ENCODE data around the gene MAPK8.
A peak's percentile ranks its signal among the peaks of the same experiment; 100 is the strongest.

The MAPK8 gene

GRCh38 chr10:48423884-48424283 lies 117.4 kb downstream of the MAPK8 start:
- DNase-seq = no peak

GRCh38 chr10:48428896-48429295 lies 122.4 kb downstream of the MAPK8 start:
- DNase-seq = no peak

- DNase-seq = no peak
Measured at GRCh38 chr10:48429309-48429708, 122.8 kb downstream of the MAPK8 start.

- peak; percentile 19 for DNase-seq
Measured at GRCh38 chr10:48430402-48430993, 124.0 kb downstream of the MAPK8 start.

GRCh38 chr10:48431871-48432270 lies 125.4 kb downstream of the MAPK8 start:
- DNase-seq = peak; percentile 83

GRCh38 chr10:48437546-48437945 lies 131.1 kb downstream of the MAPK8 start:
- no peak for DNase-seq

- DNase-seq = no peak
Measured at GRCh38 chr10:48439031-48439430, 132.6 kb downstream of the MAPK8 start.

- DNase-seq = no peak
Measured at GRCh38 chr10:48439581-48440041, 133.1 kb downstream of the MAPK8 start.

- DNase-seq = no peak
Measured at GRCh38 chr10:48440771-48441170, 134.3 kb downstream of the MAPK8 start.

GRCh38 chr10:48442090-48442808 lies 135.8 kb downstream of the MAPK8 start:
- no peak for DNase-seq

GRCh38 chr10:48442809-48443177 lies 136.3 kb downstream of the MAPK8 start:
- DNase-seq = no peak

- DNase-seq = peak; percentile 86
Measured at GRCh38 chr10:48444266-48444665, 137.8 kb downstream of the MAPK8 start.

- peak; percentile 44 for DNase-seq
Measured at GRCh38 chr10:48444861-48445841, 138.7 kb downstream of the MAPK8 start.

GRCh38 chr10:48445932-48446331 lies 139.5 kb downstream of the MAPK8 start:
- DNase-seq = no peak

- no peak for DNase-seq
Measured at GRCh38 chr10:48446785-48447184, 140.3 kb downstream of the MAPK8 start.

- no peak for DNase-seq
Measured at GRCh38 chr10:48447356-48448215, 141.1 kb downstream of the MAPK8 start.

- no peak for DNase-seq
Measured at GRCh38 chr10:48448796-48449195, 142.3 kb downstream of the MAPK8 start.

GRCh38 chr10:48449501-48450232 lies 143.2 kb downstream of the MAPK8 start:
- no peak for DNase-seq

- DNase-seq = no peak
Measured at GRCh38 chr10:48450233-48450740, 143.8 kb downstream of the MAPK8 start.

- no peak for DNase-seq
Measured at GRCh38 chr10:48450741-48451466, 144.4 kb downstream of the MAPK8 start.

Measured in hematopoietic multipotent progenitor cell treated with erythropoietin and hydrocortisone succinate and interleukin-3 and kit ligand, for 6 days (in vitro differentiated cells).